Large intestine (tissue), 3 donors: ENCODE measurements around the gene DNAJC8. TPM values are rescaled to one million over a fixed set of nuclear protein-coding genes. Genes with fewer than 3 reads are reported as not detected.

Experiments
- DNase-seq, 2 donors: peaks; one replicate each; pipeline versions ENCODE4 v3.0.0 to v3.0.0-alpha.2; 2013
- H3K27ac ChIP-seq: one replicate; pipeline ENCODE4 v1.5.1; 2013; ENCODE audit warnings: low read length
- H3K27me3 ChIP-seq: 2 replicates; pipeline ENCODE4 v1.6.1; 2013; ENCODE audit warnings: low read length; ENCODE audit not compliant: control insufficient read depth, insufficient read depth
- H3K36me3 ChIP-seq: 2 replicates; pipeline ENCODE4 v1.6.1; 2013; ENCODE audit warnings: low read length; ENCODE audit not compliant: control insufficient read depth, insufficient read depth
- H3K4me1 ChIP-seq: one replicate; pipeline ENCODE4 v1.6.1; 2013; ENCODE audit warnings: low read length; ENCODE audit not compliant: control insufficient read depth, insufficient read depth
- H3K4me3 ChIP-seq: one replicate; pipeline ENCODE4 v1.5.1; 2013; ENCODE audit warnings: low read length
- H3K9me3 ChIP-seq: one replicate; pipeline ENCODE4 v1.6.1; 2013; ENCODE audit warnings: mild to moderate bottlenecking, low read depth, low read length, moderate library complexity; ENCODE audit not compliant: control insufficient read depth
- WGBS: methylation state at CpG from one replicate; pipeline ENCODE4 v1.1.5; 2013; ENCODE audit warnings: low lambda C conversion rate; ENCODE audit not compliant: insufficient coverage; 5-methylcytosine and 5-hydroxymethylcytosine counted together
- polyA plus RNA-seq: library from polyadenylated mRNA; unstranded; fragments of 120-200 nt; gene quantifications from one replicate; pipeline ENCODE4 v1.2.1, GENCODE V29; 2013

DNAJC8 gene
- polyA plus RNA-seq, 1 donor, result 104 TPM

DNA sequence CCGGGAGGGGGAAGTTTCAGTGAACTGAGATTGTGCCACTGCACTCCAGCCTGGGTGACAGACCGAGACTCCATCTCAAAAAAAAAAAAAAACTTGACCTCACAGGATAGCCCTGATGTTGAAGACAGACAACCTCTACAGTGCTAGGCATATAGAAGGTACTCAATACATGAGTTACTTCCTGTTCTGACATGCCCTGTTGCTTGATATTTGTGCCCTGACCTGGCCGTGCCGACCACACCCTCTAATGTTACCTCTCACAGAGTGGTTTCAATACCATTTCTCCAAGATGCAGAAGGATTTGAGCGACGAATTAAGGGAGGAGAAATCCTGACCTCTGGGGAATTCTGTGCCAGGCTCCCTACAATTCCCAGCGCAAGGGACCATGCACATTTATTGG is 61.6 kb downstream of the DNAJC8 start:
- H3K9me3 ChIP-seq, result no peaks in the 10 kb centered on the region
- no peaks in the 10 kb centered on the region for H3K27me3 ChIP-seq
- no peaks in the 10 kb centered on the region for H3K36me3 ChIP-seq
- no peak overlapping the region for H3K27ac ChIP-seq
- no peak overlapping the region for H3K4me3 ChIP-seq
- no CpG with 5 or more reads among the region's 7 CpGs for WGBS
- DNase-seq, result no peak
- peaks cover 31% of the 10 kb centered on the region for H3K4me1 ChIP-seq

DNA sequence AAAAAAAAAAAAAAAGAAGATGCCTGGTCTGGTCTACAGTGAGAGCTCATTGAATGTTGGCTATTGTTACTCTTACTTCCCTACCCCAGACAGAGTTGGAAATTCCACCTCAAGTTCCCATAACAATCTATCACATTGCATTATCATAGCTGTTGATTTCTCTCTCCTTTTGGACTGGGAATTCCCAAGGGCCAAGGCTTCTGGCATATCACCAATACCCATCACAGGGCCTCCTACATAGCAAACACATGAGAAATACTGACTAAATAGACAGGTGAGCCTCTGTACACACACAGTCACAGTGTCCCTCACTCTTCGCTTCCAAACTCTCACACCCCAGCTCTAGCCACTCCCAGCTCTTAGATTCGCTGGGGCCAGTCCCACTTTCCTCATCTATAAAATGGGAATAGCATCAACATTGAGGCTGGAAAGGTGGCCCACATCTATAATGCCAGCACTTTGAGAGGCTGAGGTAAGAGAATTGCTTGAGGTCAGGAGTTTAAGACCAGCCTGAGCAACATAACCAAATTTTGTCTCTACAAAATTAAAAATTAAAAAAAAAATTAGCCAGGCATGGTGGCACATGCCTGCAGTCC is 62.7 kb downstream of the DNAJC8 start:
- peaks cover 31% of the 10 kb centered on the region for H3K4me1 ChIP-seq
- DNase-seq, result peak in 1 of 2 donors; percentile 41
- H3K36me3 ChIP-seq, result no peaks in the 10 kb centered on the region
- no peaks in the 10 kb centered on the region for H3K9me3 ChIP-seq
- no CpG with 5 or more reads among the region's 2 CpGs for WGBS
- no peak overlapping the region for H3K4me3 ChIP-seq
- H3K27ac ChIP-seq, result no peak overlapping the region
- no peaks in the 10 kb centered on the region for H3K27me3 ChIP-seq

DNA sequence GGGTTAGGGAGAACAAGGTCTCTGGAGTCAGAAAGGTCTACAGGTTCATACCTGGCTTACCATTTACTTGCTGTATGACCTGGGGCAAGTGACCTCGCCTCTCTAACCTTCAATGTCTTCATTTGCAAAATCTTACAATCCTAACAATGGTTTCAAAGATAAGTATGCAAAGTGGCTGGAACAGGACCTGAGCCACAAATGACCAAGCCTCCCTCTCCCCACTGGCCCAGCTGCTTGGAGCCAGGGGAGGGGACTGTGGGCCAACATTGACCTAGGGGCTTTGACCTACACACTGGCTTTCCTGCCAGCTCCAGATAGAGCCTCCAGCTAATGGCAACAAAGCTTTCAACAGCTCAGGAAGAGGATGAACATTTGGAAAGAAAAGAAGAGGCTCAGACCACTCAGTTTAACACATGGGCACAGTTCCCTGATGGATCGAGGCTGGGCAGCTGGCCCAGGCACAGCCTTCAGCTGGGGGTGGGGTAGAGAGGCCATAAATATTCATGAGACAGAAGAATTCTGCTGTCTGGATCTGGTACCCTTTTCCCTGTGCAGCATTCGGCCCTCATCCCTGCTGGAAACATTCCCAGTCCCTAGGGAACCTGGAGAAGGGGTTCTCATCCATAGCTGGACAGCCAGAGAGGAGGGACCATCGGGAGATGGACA is 69.2 kb downstream of the DNAJC8 start:
- DNase-seq, result peak in 1 of 2 donors; percentile 27
- peaks cover 18% of the 10 kb centered on the region for H3K4me1 ChIP-seq
- H3K27ac ChIP-seq, result no peak overlapping the region
- no peaks in the 10 kb centered on the region for H3K9me3 ChIP-seq
- no CpG with 5 or more reads among the region's 4 CpGs for WGBS
- no peak overlapping the region for H3K4me3 ChIP-seq
- H3K27me3 ChIP-seq, result no peaks in the 10 kb centered on the region
- H3K36me3 ChIP-seq, result no peaks in the 10 kb centered on the region

DNA sequence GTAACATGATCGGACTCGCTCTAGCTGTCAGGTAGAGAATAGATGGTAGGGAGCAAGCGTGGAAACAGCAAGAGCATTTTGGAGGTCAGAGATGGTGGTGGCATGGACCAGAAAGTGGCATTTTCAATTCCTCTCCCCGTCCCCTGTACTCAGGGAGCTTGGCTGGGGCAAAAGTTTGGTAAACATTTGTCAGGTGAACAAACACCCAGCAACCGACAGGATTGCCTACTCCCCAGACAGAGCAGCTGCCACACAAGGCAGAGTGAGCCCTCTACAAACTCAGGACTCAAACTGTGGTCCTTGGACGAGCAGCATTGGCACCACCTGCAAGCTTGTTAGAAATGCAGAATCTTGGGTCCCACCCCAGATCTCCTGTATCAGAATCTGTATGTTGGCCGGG is 70.7 kb downstream of the DNAJC8 start:
- H3K4me3 ChIP-seq, result no peak overlapping the region
- no peaks in the 10 kb centered on the region for H3K36me3 ChIP-seq
- H3K27ac ChIP-seq, result no peak overlapping the region
- WGBS, result no CpG with 5 or more reads among the region's 7 CpGs
- H3K4me1 ChIP-seq, result peaks cover 18% of the 10 kb centered on the region
- no peaks in the 10 kb centered on the region for H3K27me3 ChIP-seq
- no peak for DNase-seq
- no peaks in the 10 kb centered on the region for H3K9me3 ChIP-seq

DNA sequence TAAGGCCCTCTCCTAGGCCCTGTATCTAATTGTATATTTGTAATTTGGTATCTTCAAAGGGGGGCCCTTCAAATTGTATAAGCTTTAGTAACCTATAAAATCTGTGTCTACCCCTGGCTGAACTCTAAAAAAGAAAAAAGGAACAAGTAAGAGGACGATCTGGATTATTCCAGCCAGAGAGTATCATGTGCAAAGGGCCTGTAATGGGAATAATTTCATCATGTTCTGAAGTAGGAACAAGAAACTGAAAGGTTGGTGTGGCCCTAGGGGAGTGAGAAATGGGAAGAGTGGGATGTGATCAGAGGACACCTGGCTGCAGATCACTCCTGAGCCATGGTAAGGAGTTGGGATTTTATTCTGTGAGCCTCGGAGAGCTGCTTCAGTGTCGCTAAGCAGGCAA is 71.1 kb downstream of the DNAJC8 start:
- peaks cover 18% of the 10 kb centered on the region for H3K4me1 ChIP-seq
- H3K27ac ChIP-seq, result no peak overlapping the region
- no peaks in the 10 kb centered on the region for H3K36me3 ChIP-seq
- H3K4me3 ChIP-seq, result no peak overlapping the region
- WGBS, result no CpG with 5 or more reads among the region's 3 CpGs
- H3K27me3 ChIP-seq, result no peaks in the 10 kb centered on the region
- no peaks in the 10 kb centered on the region for H3K9me3 ChIP-seq
- no peak for DNase-seq

DNA sequence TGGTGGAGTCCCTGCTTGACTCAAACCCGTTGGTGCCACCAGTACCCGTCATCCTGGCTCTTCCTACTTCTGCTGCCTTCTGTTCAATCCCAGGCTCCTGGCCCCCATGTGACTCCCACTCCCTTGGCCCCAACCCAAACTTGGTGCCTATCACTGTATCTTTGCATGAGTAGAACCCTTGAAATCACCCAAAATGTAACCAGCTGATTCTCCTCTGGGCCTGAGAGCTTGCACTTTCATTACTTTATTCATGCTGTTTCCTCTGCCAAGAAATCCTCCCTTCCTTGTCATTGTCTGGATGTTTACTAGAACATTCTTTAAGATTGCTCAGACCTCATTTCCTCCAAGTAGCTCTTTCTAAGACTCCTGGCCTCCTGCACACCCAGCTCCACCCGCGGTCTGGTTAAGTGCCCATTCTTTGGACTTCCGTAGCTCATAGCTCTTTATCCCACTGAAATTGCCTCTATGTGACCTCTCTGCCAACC is 72.0 kb downstream of the DNAJC8 start:
- DNase-seq, result peak in 1 of 2 donors; percentile 19
- H3K36me3 ChIP-seq, result no peaks in the 10 kb centered on the region

DNA sequence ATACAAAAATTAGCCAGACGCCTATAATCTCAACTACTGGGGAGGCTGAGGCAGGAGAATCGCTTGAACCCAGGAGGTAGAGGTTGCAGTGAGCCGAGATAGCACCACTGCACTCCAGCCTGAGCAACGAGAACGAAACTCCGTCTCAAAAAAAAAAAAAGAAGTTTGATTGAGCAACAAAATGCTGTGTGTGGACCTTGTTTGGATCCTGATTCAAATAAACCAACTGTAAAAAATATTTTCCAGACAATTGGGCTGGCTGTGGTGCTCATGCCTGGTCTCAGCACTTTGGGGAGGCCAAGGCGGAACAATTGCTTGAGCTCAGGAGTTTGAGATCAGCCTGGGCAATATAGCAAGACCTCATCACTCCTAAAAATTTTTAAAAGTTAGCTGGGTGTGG is 73.1 kb downstream of the DNAJC8 start:
- no peaks in the 10 kb centered on the region for H3K36me3 ChIP-seq
- no CpG with 5 or more reads among the region's 7 CpGs for WGBS
- no peak overlapping the region for H3K4me3 ChIP-seq
- H3K27ac ChIP-seq, result no peak overlapping the region
- H3K27me3 ChIP-seq, result no peaks in the 10 kb centered on the region
- DNase-seq, result no peak
- peaks cover 14% of the 10 kb centered on the region for H3K4me1 ChIP-seq
- no peaks in the 10 kb centered on the region for H3K9me3 ChIP-seq

More for the DNA sequence above, 72.0 kb downstream of the DNAJC8 start:
- no CpG with 5 or more reads among the region's 5 CpGs for WGBS
- Histone ChIP-seq H3K9me3 (no peaks in the 10 kb centered on the region), H3K27me3 (no peaks in the 10 kb centered on the region), H3K27ac (no peak overlapping the region), H3K4me3 (no peak overlapping the region), H3K4me1 (peaks cover 18% of the 10 kb centered on the region)

DNA sequence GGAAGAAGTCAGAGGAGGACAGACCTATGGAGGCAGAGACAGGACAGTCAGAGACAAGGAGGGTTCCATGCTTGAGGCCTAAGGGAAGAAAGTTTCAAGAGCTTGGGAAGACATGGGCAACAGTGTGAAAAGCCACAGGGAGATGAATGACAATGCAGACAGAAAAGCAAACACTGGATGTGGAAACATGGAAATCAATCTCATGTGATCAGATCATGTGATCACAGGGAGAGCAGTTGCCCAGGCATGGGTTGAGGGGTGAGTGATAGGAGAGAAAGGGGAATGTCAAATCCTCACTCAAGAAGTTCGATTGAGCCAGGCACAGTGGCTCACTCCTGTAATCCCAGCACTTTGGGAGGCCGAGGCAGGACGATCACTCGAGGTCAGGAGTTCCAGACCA is 73.6 kb downstream of the DNAJC8 start:
- Histone ChIP-seq H3K36me3 (no peaks in the 10 kb centered on the region), H3K9me3 (no peaks in the 10 kb centered on the region), H3K27me3 (no peaks in the 10 kb centered on the region), H3K4me1 (peaks cover 10% of the 10 kb centered on the region), H3K4me3 (no peak overlapping the region), H3K27ac (no peak overlapping the region)
- no CpG with 5 or more reads among the region's 4 CpGs for WGBS
- no peak for DNase-seq

DNA sequence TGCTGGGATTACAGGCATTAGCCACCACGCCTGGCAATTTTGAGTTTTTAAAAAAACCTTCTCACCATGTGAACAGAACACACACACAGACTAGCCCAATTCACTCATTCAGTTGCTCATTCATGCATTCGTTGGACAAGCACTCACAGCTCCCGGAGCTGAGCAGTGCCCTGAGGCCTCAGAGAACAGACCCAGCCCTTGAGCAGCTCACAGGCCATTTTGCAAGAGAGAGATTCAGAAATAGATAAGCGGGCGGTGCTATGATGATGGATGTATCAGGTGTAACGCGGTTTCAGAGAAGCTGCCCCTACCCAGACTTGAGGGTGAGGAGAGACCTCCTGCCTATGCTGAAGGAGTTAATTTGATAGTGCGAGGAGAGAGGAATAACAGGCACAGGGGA is 74.9 kb downstream of the DNAJC8 start:
- no peak overlapping the region for H3K4me3 ChIP-seq
- no peaks in the 10 kb centered on the region for H3K27me3 ChIP-seq
- H3K9me3 ChIP-seq, result no peaks in the 10 kb centered on the region
- no peak overlapping the region for H3K27ac ChIP-seq
- H3K4me1 ChIP-seq, result no peaks in the 10 kb centered on the region
- no peak for DNase-seq
- H3K36me3 ChIP-seq, result no peaks in the 10 kb centered on the region
- WGBS, result 100% methylated on average over 2 of the region's 8 CpGs

DNA sequence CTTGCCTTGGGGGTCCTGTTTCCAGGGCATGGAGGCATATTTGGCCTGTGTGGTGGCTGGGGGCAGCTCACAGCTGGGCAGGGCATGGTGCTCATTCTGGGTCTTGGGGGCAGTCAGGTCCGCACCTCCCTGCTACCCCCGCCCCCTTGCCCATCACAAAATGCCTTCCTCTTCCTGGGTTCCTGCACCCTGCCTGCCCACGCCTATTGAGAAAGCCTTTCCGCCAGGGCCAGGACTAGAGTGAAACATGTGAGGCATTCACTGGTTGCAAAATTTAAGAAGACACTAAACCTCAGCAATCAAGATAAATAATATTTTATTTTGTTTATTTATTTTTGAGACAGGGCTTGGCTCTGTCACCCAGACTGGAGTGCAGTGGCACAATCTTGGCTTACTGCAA is 76.0 kb downstream of the DNAJC8 start:
- H3K4me3 ChIP-seq, result no peak overlapping the region
- no peaks in the 10 kb centered on the region for H3K4me1 ChIP-seq
- WGBS, result no CpG with 5 or more reads among the region's 4 CpGs
- no peaks in the 10 kb centered on the region for H3K36me3 ChIP-seq
- no peak for DNase-seq
- H3K9me3 ChIP-seq, result no peaks in the 10 kb centered on the region
- H3K27me3 ChIP-seq, result no peaks in the 10 kb centered on the region
- H3K27ac ChIP-seq, result no peak overlapping the region

DNA sequence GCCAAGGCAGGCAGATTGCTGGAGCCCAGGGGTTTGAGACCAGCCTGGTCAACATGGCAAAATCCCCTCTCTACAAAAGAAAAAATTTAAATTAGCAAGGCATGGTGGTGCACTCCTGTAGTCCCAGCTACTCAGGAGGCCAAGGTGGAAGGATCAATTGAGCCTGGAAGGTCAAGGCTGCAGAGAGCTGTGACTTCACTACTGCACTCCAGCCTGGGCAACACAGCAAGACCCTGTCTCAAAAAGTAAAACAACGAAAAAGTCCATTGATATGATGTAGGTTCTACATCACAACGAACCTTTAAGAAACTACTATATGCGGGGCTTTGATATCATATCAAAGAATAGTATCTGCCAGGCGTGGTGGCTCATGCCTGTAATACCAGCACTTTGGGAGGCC is 77.2 kb downstream of the DNAJC8 start:
- H3K4me3 ChIP-seq, result no peak overlapping the region
- H3K27ac ChIP-seq, result no peak overlapping the region
- H3K9me3 ChIP-seq, result no peaks in the 10 kb centered on the region
- DNase-seq, result no peak
- no peaks in the 10 kb centered on the region for H3K36me3 ChIP-seq
- H3K4me1 ChIP-seq, result no peaks in the 10 kb centered on the region
- no peaks in the 10 kb centered on the region for H3K27me3 ChIP-seq
- no CpG with 5 or more reads among the region's 4 CpGs for WGBS
